Liver (tissue), 9 donors: ENCODE measurements around the gene ABLIM1. TPM values are rescaled to one million over a fixed set of nuclear protein-coding genes. Genes with fewer than 3 reads are reported as not detected.

Source experiments
- DNase-seq: peaks from one replicate; pipeline ENCODE4 v3.0.0-alpha.2; 2017; ENCODE audit warnings: low spot score
- H3K27ac ChIP-seq, 2 donors: one replicate each; pipeline ENCODE4 v1.7.0; 2013; ENCODE audit warnings: inconsistent platforms in 2 of 2, low read length in 2 of 2, control low read depth in 1 of 2, low read depth in 1 of 2, mild to moderate bottlenecking in 1 of 2
- H3K27me3 ChIP-seq, 4 donors: one replicate each; pipeline versions ENCODE4 v1.6.1 to v1.7.0; 2013; ENCODE audit warnings: low read length in 3 of 4, inconsistent platforms in 1 of 4, mild to moderate bottlenecking in 1 of 4, moderate library complexity in 1 of 4; ENCODE audit not compliant: control insufficient read depth in 4 of 4, insufficient read depth in 4 of 4
- H3K36me3 ChIP-seq, 4 donors: one replicate each; pipeline versions ENCODE4 v1.6.1 to v1.7.0; 2013; ENCODE audit warnings: low read length in 3 of 4, mild to moderate bottlenecking in 3 of 4, low read depth in 1 of 4, moderate library complexity in 1 of 4; ENCODE audit not compliant: control insufficient read depth in 4 of 4, insufficient read depth in 3 of 4
- H3K4me1 ChIP-seq, 4 donors: one replicate each; pipeline versions ENCODE4 v1.6.1 to v1.7.0; 2013; ENCODE audit warnings: low read length in 3 of 4, mild to moderate bottlenecking in 3 of 4, moderate library complexity in 1 of 4; ENCODE audit not compliant: control insufficient read depth in 4 of 4, insufficient read depth in 4 of 4
- H3K4me3 ChIP-seq, 3 donors: one replicate each; pipeline versions ENCODE4 v1.6.1 to v1.7.0; 2013; ENCODE audit warnings: low read length in 3 of 3, control low read depth in 1 of 3, low read depth in 1 of 3, mild to moderate bottlenecking in 1 of 3
- H3K9ac ChIP-seq, 2 donors: one replicate each; pipeline ENCODE4 v1.7.0; 2013; ENCODE audit warnings: low read length in 2 of 2, mild to moderate bottlenecking in 2 of 2, moderate library complexity in 2 of 2, control low read depth in 1 of 2, low read depth in 1 of 2
- H3K9me3 ChIP-seq, 4 donors: one replicate each; pipeline versions ENCODE4 v1.6.1 to v1.7.0; 2013; ENCODE audit warnings: low read length in 3 of 4; ENCODE audit not compliant: control insufficient read depth in 4 of 4
- ATF3 ChIP-seq: IDR thresholded peaks from 2 replicates; pipeline ENCODE4 v1.6.1; 2016; ENCODE audit warnings: antibody characterized with exemption
- EGR1 ChIP-seq, 2 donors: IDR thresholded peaks; 2 replicates each; pipeline ENCODE4 v1.6.1; 2016 to 2018; ENCODE audit warnings: antibody characterized with exemption in 2 of 2, low read depth in 2 of 2
- FOXA1 ChIP-seq: IDR thresholded peaks from 2 replicates; pipeline ENCODE4 v1.6.1; 2016; ENCODE audit warnings: antibody characterized with exemption
- FOXA2 ChIP-seq: IDR thresholded peaks from 2 replicates; pipeline ENCODE4 v1.6.1; 2016; ENCODE audit warnings: antibody characterized with exemption
- GABPA ChIP-seq, 2 donors: IDR thresholded peaks in 1 of 2; conservative IDR thresholded peaks in 1 of 2; 2 replicates each; pipeline ENCODE4 v1.6.1; 2016; ENCODE audit warnings: antibody characterized with exemption in 2 of 2, mild to moderate bottlenecking in 1 of 2, moderate library complexity in 1 of 2
- HNF4A ChIP-seq, 2 donors: conservative IDR thresholded peaks; 2 replicates each; pipeline ENCODE4 v1.6.1; 2016; ENCODE audit warnings: antibody characterized with exemption in 2 of 2, mild to moderate bottlenecking in 2 of 2
- HNF4G ChIP-seq: IDR thresholded peaks from 2 replicates; pipeline ENCODE4 v1.6.1; 2016; ENCODE audit warnings: antibody characterized with exemption
- JUND ChIP-seq, 2 donors: IDR thresholded peaks; 2 replicates each; pipeline ENCODE4 v1.6.1; 2016; ENCODE audit warnings: antibody characterized with exemption in 2 of 2
- MAX ChIP-seq: IDR thresholded peaks from 2 replicates; pipeline ENCODE4 v1.6.1; 2016; ENCODE audit warnings: antibody characterized with exemption
- NR2F2 ChIP-seq: IDR thresholded peaks from 2 replicates; pipeline ENCODE4 v1.6.1; 2016; ENCODE audit warnings: antibody characterized with exemption
- RAD21 ChIP-seq, 2 donors: IDR thresholded peaks; 2 replicates each; pipeline ENCODE4 v1.6.1; 2016; ENCODE audit warnings: antibody characterized with exemption in 2 of 2, mild to moderate bottlenecking in 2 of 2
- RXRA ChIP-seq, 2 donors: IDR thresholded peaks; 2 replicates each; pipeline ENCODE4 v1.6.1; 2017 to 2018; ENCODE audit warnings: antibody characterized with exemption in 2 of 2, mild to moderate bottlenecking in 1 of 2
- SP1 ChIP-seq: IDR thresholded peaks from 2 replicates; pipeline ENCODE4 v1.6.1; 2018; ENCODE audit warnings: antibody characterized with exemption, mild to moderate bottlenecking
- TAF1 ChIP-seq: conservative IDR thresholded peaks from 2 replicates; pipeline ENCODE4 v1.6.1; 2016; ENCODE audit warnings: antibody characterized with exemption, mild to moderate bottlenecking
- YY1 ChIP-seq: IDR thresholded peaks from 2 replicates; pipeline ENCODE4 v1.6.1; 2016; ENCODE audit warnings: antibody characterized with exemption, mild to moderate bottlenecking
- ZBTB33 ChIP-seq: IDR thresholded peaks from 2 replicates; pipeline ENCODE4 v1.6.1; 2016; ENCODE audit warnings: antibody characterized with exemption
- WGBS: extraction: QIAGEN DNeasy Blood & Tissue Kit; methylation state at CpG from one replicate; pipeline ENCODE4 v1.1.7; 2013; 5-methylcytosine and 5-hydroxymethylcytosine counted together
- polyA plus RNA-seq, 2 donors: library from polyadenylated mRNA; stranded (reverse) in 1 of 2; unstranded in 1 of 2; fragments of 200-250 nt in 1 of 2; fragments of >200 nt in 1 of 2; fragmentation: Nextera tagmentation in 1 of 2; extraction: Ambion mirVana in 1 of 2; gene quantifications; one replicate each; pipeline versions ENCODE4 v1.2.1 to v1.2.3, GENCODE V29; 2013 to 2015
- total RNA-seq, 2 donors: library from RNA; depleted of rRNA; stranded (reverse); fragments of >200 nt; gene quantifications; one replicate each; pipeline ENCODE4 v1.2.3, GENCODE V29; 2014
- TF ChIP-seq, protein P1 (sequence below): fragments of 150-350 bp; IDR thresholded peaks from 2 replicates; pipeline ENCODE4 v1.5.1; 2017; ENCODE audit warnings: improper control_type of control experiment, low read depth, low read length; ENCODE audit not compliant: missing input control
- TF ChIP-seq, protein P2 (sequence below): IDR thresholded peaks from 2 replicates; pipeline ENCODE4 v1.6.1; 2016; ENCODE audit warnings: antibody characterized with exemption, mild to moderate bottlenecking
- donor health status: healthy.
- donor health status: healthy.
- donor health status: healthy.
- donor health status: healthy.
- donor health status: healthy.

The ABLIM1 gene
- total and polyA plus RNA-seq, 4 donors, result 10.9 to 31.3 (median 13.1) TPM

DNA sequence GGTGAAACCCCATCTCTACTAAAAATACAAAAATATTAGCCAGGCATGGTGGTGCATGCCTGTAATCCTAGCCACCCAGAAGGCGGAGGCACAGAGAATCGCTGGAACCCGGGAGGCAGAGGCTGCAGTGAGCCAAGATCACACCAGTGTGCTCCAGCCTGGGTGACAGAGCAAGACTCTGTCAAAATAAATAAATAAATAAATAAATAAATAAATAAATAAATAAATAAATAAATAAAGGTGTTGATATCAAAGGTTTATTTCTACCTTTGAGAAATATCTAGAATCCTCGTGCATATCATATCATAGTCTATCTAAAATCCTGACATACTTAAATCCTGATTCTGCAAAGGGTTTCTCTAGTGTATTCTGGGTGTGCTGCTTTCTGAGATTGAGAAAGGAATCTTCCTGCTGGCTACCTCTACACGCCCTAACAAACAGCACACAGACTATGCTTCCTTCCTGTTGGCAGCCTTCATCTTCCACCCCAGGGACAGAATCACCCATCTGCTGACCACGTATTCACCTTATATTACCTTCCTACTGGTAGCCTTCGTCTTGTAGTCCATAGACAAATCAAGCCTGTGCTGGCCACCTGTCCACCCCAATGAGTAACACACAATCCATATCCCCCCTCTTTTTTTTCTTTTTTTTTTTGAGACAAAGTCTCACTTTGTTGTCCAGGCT is 8.7 kb downstream of the ABLIM1 start:
- Histone ChIP-seq H3K27ac (peak overlapping the region; percentile 92 to 93), H3K4me3 (no peak overlapping the region), H3K9ac (no peak overlapping the region), H3K27me3 (no peaks in the 10 kb centered on the region), H3K36me3 (no peaks in the 10 kb centered on the region), H3K4me1 (peaks cover 12 to 54% (median 35%) of the 10 kb centered on the region in 4 donors), H3K9me3 (no peaks in the 10 kb centered on the region)
- 81% methylated on average over 7 of the region's 7 CpGs for WGBS
- no peak for DNase-seq
- TF ChIP-seq JUND (IDR thresholded peaks at IDR 0.05), result no peak

- WGBS, result 52% methylated on average over 8 of the region's 8 CpGs
- TF ChIP-seq NR2F2 (no peak), RAD21 (IDR thresholded peaks at IDR 0.05) (peak; percentile 43 to 46), MAX (peak; percentile 56), EGR1 (IDR thresholded peaks at IDR 0.05; ENCODE audit: low read depth in 2 of 2) (peak in 1 of 2 donors; percentile 43), TAF1 (no peak), HNF4A (conservative IDR thresholded peaks at IDR 0.05) (peak; percentile 45 to 73), RXRA (IDR thresholded peaks at IDR 0.05) (peak; percentile 28 to 69), GABPA (IDR thresholded peaks at IDR 0.05 in 1 of 2, conservative IDR thresholded peaks at IDR 0.05 in 1 of 2) (no peak), FOXA2 (no peak), ATF3 (peak; percentile 72), SP1 (peak; percentile 28), YY1 (peak; percentile 57), FOXA1 (no peak), HNF4G (no peak), ZBTB33 (peak; percentile 21), JUND (IDR thresholded peaks at IDR 0.05) (peak; percentile 92 to 95)
- TF ChIP-seq, protein P1, sequence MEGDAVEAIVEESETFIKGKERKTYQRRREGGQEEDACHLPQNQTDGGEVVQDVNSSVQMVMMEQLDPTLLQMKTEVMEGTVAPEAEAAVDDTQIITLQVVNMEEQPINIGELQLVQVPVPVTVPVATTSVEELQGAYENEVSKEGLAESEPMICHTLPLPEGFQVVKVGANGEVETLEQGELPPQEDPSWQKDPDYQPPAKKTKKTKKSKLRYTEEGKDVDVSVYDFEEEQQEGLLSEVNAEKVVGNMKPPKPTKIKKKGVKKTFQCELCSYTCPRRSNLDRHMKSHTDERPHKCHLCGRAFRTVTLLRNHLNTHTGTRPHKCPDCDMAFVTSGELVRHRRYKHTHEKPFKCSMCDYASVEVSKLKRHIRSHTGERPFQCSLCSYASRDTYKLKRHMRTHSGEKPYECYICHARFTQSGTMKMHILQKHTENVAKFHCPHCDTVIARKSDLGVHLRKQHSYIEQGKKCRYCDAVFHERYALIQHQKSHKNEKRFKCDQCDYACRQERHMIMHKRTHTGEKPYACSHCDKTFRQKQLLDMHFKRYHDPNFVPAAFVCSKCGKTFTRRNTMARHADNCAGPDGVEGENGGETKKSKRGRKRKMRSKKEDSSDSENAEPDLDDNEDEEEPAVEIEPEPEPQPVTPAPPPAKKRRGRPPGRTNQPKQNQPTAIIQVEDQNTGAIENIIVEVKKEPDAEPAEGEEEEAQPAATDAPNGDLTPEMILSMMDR, result no peak
- TF ChIP-seq, protein P2, sequence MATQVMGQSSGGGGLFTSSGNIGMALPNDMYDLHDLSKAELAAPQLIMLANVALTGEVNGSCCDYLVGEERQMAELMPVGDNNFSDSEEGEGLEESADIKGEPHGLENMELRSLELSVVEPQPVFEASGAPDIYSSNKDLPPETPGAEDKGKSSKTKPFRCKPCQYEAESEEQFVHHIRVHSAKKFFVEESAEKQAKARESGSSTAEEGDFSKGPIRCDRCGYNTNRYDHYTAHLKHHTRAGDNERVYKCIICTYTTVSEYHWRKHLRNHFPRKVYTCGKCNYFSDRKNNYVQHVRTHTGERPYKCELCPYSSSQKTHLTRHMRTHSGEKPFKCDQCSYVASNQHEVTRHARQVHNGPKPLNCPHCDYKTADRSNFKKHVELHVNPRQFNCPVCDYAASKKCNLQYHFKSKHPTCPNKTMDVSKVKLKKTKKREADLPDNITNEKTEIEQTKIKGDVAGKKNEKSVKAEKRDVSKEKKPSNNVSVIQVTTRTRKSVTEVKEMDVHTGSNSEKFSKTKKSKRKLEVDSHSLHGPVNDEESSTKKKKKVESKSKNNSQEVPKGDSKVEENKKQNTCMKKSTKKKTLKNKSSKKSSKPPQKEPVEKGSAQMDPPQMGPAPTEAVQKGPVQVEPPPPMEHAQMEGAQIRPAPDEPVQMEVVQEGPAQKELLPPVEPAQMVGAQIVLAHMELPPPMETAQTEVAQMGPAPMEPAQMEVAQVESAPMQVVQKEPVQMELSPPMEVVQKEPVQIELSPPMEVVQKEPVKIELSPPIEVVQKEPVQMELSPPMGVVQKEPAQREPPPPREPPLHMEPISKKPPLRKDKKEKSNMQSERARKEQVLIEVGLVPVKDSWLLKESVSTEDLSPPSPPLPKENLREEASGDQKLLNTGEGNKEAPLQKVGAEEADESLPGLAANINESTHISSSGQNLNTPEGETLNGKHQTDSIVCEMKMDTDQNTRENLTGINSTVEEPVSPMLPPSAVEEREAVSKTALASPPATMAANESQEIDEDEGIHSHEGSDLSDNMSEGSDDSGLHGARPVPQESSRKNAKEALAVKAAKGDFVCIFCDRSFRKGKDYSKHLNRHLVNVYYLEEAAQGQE, result no peak
- Histone ChIP-seq H3K27me3 (no peaks in the 10 kb centered on the region), H3K4me1 (peaks cover 12 to 51% (median 35%) of the 10 kb centered on the region in 4 donors), H3K4me3 (no peak overlapping the region), H3K27ac (peak overlapping the region; percentile 65 to 73), H3K36me3 (no peaks in the 10 kb centered on the region), H3K9ac (no peak overlapping the region), H3K9me3 (no peaks in the 10 kb centered on the region)
- no peak for DNase-seq
Measured at GRCh38 chr10:114648368-114648767, 9.7 kb downstream of the ABLIM1 start.
